ENCODE results near the gene SPHK2. TPM values are rescaled to one million over a fixed set of nuclear protein-coding genes. Genes with fewer than 3 reads are reported as not detected.
"Not testable (repeated sequence)": the region's sequence is repeated elsewhere in the genome, so short reads cannot be mapped to it uniquely, and the experiment has no call there.

Gene SPHK2
- polyA plus RNA-seq, 1 experiment: 4.6 TPM

- no peak for DNase-seq (ENCODE audit: low read depth, low spot score)
- CTCF ChIA-PET: interaction anchor here (0.8 to 1.0 kb wide), 2 partner anchors 12 to 13 kb away, joined by 3 to 5 read pairs; partner anchors contain the start of gene RPL18
- POLR2A ChIA-PET: interaction anchor here (1.3 to 2.2 kb wide), 2 partner anchors 11 to 15 kb away, joined by 6 to 14 read pairs; partner anchors contain the start of genes CA11, RPL18 and SPHK2
- no peak overlapping the region for H3K4me3 ChIP-seq (ENCODE audit: low read depth, low read length)
- H3K27ac ChIP-seq (ENCODE audit: low read depth, low read length): peak overlapping the region; percentile 57
- no peaks in the 10 kb centered on the region for H3K27me3 ChIP-seq (ENCODE audit: control insufficient read depth, insufficient read depth, low read length)
- H3K9me3 ChIP-seq (ENCODE audit: control insufficient read depth, insufficient read depth, low read length): peaks cover 5% of the 10 kb centered on the region; the same call in 1 of the 2 replicates
- TF ChIP-seq CTCF (IDR thresholded peaks at IDR 0.05; ENCODE audit: low read depth, low read length): peak; percentile 34
Measured at GRCh38 chr19:48630296-48631063, 11.2 kb downstream of the SPHK2 start.

DNA sequence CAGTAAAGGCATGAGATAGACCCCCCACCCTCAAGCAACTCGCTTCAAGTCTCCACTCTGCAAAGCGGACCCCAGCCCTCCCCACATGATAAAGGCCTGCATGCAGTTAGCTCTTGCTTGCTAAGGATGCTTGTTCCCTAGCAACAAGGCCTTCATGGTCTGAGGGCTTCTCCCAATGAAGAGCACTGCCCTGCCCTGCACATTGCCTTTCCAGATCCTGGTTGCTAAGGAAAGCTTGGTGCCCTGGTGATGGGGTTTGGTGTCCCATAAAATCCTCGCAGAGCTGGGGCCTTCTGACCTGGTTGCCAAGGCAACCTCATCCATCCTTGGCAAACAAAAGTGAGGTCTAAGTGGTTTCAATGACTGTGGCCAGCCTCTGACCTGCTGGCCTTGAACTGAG is 11.9 kb downstream of the SPHK2 start:
- H3K27ac ChIP-seq (ENCODE audit: low read depth, low read length): peak overlapping the region; percentile 39
- no peak overlapping the region for H3K4me3 ChIP-seq (ENCODE audit: low read depth, low read length)
- no peaks in the 10 kb centered on the region for H3K27me3 ChIP-seq (ENCODE audit: control insufficient read depth, insufficient read depth, low read length)
- no peak for TF ChIP-seq CTCF (IDR thresholded peaks at IDR 0.05; ENCODE audit: low read depth, low read length)
- no peak for DNase-seq (ENCODE audit: low read depth, low spot score)
- peaks cover 5% of the 10 kb centered on the region; the same call in 1 of the 2 replicates for H3K9me3 ChIP-seq (ENCODE audit: control insufficient read depth, insufficient read depth, low read length)
- CTCF ChIA-PET: interaction anchor here (0.8 kb wide), 1 partner anchor 12 kb away, joined by 5 read pairs; the partner anchor contains the start of gene RPL18
- POLR2A ChIA-PET: interaction anchor here (0.7 to 1.0 kb wide), 2 partner anchors 12 to 14 kb away, joined by 3 to 4 read pairs; partner anchors contain the start of genes RPL18 and SPHK2

DNA sequence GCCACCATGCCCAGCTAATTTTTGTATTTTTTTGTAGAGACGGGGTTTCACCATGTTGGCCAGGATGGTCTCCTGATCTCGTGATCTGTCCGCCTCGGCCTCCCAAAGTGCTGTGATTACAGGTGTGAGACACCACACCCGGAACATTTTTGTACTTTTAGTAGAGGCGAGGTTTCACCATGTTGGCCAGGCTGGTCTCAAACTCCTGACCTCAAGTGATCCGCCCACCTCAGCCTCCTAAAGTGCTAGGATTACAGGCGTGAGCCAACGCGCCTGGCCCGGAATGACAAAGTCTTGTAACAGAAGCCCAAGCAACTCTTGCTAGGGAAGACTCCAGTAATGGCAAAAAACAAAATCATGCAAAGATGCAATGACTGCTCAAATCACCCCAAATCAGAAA is 13.0 kb downstream of the SPHK2 start:
- H3K27ac ChIP-seq (ENCODE audit: low read depth, low read length); H3K4me3 ChIP-seq (ENCODE audit: low read depth, low read length); H3K9me3 ChIP-seq (ENCODE audit: control insufficient read depth, insufficient read depth, low read length); H3K27me3 ChIP-seq (ENCODE audit: control insufficient read depth, insufficient read depth, low read length); DNase-seq (ENCODE audit: low read depth, low spot score); CTCF ChIA-PET: not testable (repeated sequence)
- POLR2A ChIA-PET: interaction anchor here (0.7 to 1.0 kb wide), 3 partner anchors 8 to 88 kb away, joined by 3 to 9 read pairs (median 5); partner anchors contain the start of genes RPL18 and SPHK2

- no peak for TF ChIP-seq CTCF (IDR thresholded peaks at IDR 0.05; ENCODE audit: low read depth, low read length)
- POLR2A ChIA-PET: interaction anchor here (0.7 to 1.0 kb wide), 2 partner anchors 9 to 88 kb away, joined by 5 to 9 read pairs; no protein-coding TSS in a partner anchor
- Histone ChIP-seq H3K27me3 (ENCODE audit: control insufficient read depth, insufficient read depth, low read length) (no peaks in the 10 kb centered on the region), H3K4me3 (ENCODE audit: low read depth, low read length) (no peak overlapping the region), H3K9me3 (ENCODE audit: control insufficient read depth, insufficient read depth, low read length) (peaks cover 5% of the 10 kb centered on the region; the same call in 1 of the 2 replicates), H3K27ac (ENCODE audit: low read depth, low read length) (peak overlapping the region; percentile 47)
- no peak for DNase-seq (ENCODE audit: low read depth, low spot score)
- CTCF ChIA-PET: no interaction called here
Measured at GRCh38 chr19:48632692-48633147, 13.4 kb downstream of the SPHK2 start.

DNA sequence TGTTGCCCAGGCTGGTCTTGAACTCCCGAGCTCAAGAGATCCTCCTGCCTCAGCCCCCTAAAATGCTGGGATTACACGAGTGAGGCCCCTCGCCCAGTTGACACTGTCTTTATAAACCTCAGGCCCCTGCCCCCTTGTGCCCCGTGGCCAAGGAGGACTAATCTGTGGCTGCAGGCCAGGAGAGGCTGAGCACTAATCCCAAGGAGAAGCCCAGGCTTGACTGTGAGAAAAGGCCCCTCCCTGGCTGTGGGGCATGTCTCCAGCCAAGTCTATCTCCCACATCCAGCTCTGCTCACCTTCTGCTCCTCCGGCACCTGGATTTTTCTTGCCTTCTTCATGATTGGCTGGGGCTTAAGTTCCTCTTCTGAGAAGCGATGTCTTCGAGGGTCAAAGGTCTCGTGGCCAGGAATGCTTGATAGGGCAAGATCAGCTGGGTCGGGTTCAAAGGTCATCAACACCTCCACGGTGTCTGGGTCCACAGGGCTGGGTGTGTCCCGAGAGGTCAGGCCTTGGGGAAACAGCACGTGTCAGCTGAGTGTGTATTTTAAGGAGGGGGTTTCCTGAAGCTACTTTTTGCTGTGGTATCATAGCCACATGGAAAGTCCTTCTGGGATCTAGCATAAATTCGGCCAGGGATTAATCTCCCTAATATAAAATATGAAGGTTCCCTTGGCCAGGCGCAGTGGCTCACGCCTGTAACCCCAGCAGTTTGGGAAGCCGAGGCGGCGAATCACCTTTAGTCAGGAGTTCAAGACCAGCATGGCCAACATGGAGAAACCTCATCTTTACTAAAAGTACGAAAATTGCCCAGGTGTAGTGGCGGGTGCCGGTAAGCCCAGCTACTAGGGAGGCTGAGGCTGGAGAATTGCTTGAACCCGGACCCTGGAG is 14.1 kb downstream of the SPHK2 start:
- no peak for TF ChIP-seq CTCF (IDR thresholded peaks at IDR 0.05; ENCODE audit: low read depth, low read length)
- Histone ChIP-seq H3K4me3 (ENCODE audit: low read depth, low read length) (no peak overlapping the region), H3K27me3 (ENCODE audit: control insufficient read depth, insufficient read depth, low read length) (no peaks in the 10 kb centered on the region), H3K27ac (ENCODE audit: low read depth, low read length) (no peak overlapping the region), H3K9me3 (ENCODE audit: control insufficient read depth, insufficient read depth, low read length) (peaks cover 5% of the 10 kb centered on the region; the same call in 1 of the 2 replicates)
- POLR2A ChIA-PET: interaction anchor here (1.0 to 1.6 kb wide), 4 partner anchors 9 to 14 kb away, joined by 3 to 9 read pairs (median 6); partner anchors contain the start of genes CA11, RPL18 and SPHK2
- CTCF ChIA-PET: interaction anchor here (0.9 to 1.1 kb wide), 3 partner anchors 12 to 128 kb away, joined by 3 to 7 read pairs (median 4); partner anchors contain the start of gene CA11
- no peak for DNase-seq (ENCODE audit: low read depth, low spot score)

All from AG04450 (cell line).